Measurements from ENCODE around the gene MAGEC3. TPM values are rescaled to one million over a fixed set of nuclear protein-coding genes. Genes with fewer than 3 reads are reported as not detected.
"Not testable (repeated sequence)": the region's sequence is repeated elsewhere in the genome, so short reads cannot be mapped to it uniquely, and the experiment has no call there.

The MAGEC3 gene
- not detected for total RNA-seq

- intact Hi-C loops (cut with DNase I) = no loop called here
- ATAC-seq (no peak), DNase-seq (ENCODE audit: low spot score) (no peak)
Measured at GRCh38 chrX:141838016-141838415, at the start of gene MAGEC3. Gene MAGEC3 (plus strand): TSS chrX:141838316. CDS start chrX:141838316, 0 bp downstream.

GRCh38 chrX:141791856-141792255 is 46.3 kb upstream of the MAGEC3 start:
- DNase-seq (ENCODE audit: low spot score) = no peak
- ATAC-seq = no peak
- intact Hi-C loops (cut with DNase I) = no loop called here

- ATAC-seq (no peak), DNase-seq (ENCODE audit: low spot score) (no peak)
- intact Hi-C loops (cut with DNase I) = loop anchor here (5.0 kb wide), 1 partner anchor 481 kb away; no protein-coding TSS in a partner anchor
Measured at GRCh38 chrX:141811438-141811837, 26.7 kb upstream of the MAGEC3 start.

- DNase-seq (ENCODE audit: low spot score) (no peak), ATAC-seq (no peak)
- intact Hi-C loops (cut with DNase I) = loop anchor here (5.0 kb wide), 1 partner anchor 478 kb away; no protein-coding TSS in a partner anchor
Measured at GRCh38 chrX:141814213-141814857, 23.8 kb upstream of the MAGEC3 start.

GRCh38 chrX:141815904-141816303 is 22.2 kb upstream of the MAGEC3 start:
- no peak for DNase-seq (ENCODE audit: low spot score)
- intact Hi-C loops (cut with DNase I) = no loop called here
- no peak for ATAC-seq

GRCh38 chrX:141832247-141832646 is 5.9 kb upstream of the MAGEC3 start:
- intact Hi-C loops (cut with DNase I) = no loop called here
- no peak for DNase-seq (ENCODE audit: low spot score)
- ATAC-seq = no peak

GRCh38 chrX:141839856-141840255 is 1.7 kb downstream of the MAGEC3 start:
- DNase-seq (ENCODE audit: low spot score) (no peak), ATAC-seq (no peak)
- intact Hi-C loops (cut with DNase I) = no loop called here

- DNase-seq (ENCODE audit: low spot score) = no peak
- no peak for ATAC-seq
- intact Hi-C loops (cut with DNase I) = no loop called here
Measured at GRCh38 chrX:141857479-141857878, 19.4 kb downstream of the MAGEC3 start.

GRCh38 chrX:141879616-141880015 is 41.5 kb downstream of the MAGEC3 start:
- ATAC-seq (no peak), DNase-seq (ENCODE audit: low spot score) (no peak)
- intact Hi-C loops (cut with DNase I) = no loop called here

- intact Hi-C loops (cut with DNase I); DNase-seq (ENCODE audit: low spot score); ATAC-seq: not testable (repeated sequence)
Measured at GRCh38 chrX:141888811-141889210, 50.7 kb downstream of the MAGEC3 start.

- intact Hi-C loops (cut with DNase I) = no loop called here
- DNase-seq (ENCODE audit: low spot score) (no peak), ATAC-seq (no peak)
Measured at GRCh38 chrX:141894733-141895132, 56.6 kb downstream of the MAGEC3 start.

- no peak for ATAC-seq
- intact Hi-C loops (cut with DNase I) = no loop called here
- no peak for DNase-seq (ENCODE audit: low spot score)
Measured at GRCh38 chrX:141897690-141898089, 59.6 kb downstream of the MAGEC3 start.

GRCh38 chrX:141902366-141902765 is 64.2 kb downstream of the MAGEC3 start:
- intact Hi-C loops (cut with DNase I) = no loop called here
- ATAC-seq (no peak), DNase-seq (ENCODE audit: low spot score) (no peak)

GRCh38 chrX:141903400-141904155 is 65.5 kb downstream of the MAGEC3 start, which contains the start of gene MAGEC1:
Gene MAGEC1 (plus strand): TSS chrX:141903894. CDS start chrX:141905073, 1,179 bp downstream.
- ATAC-seq (no peak), DNase-seq (ENCODE audit: low spot score) (no peak)
- intact Hi-C loops (cut with DNase I) = no loop called here

- DNase-seq (ENCODE audit: low spot score) (no peak), ATAC-seq (no peak)
- intact Hi-C loops (cut with DNase I) = no loop called here
Measured at GRCh38 chrX:141904262-141904661, 66.1 kb downstream of the MAGEC3 start.

- ATAC-seq = no peak
- no peak for DNase-seq (ENCODE audit: low spot score)
- intact Hi-C loops (cut with DNase I) = no loop called here
Measured at GRCh38 chrX:141917801-141918200, 79.7 kb downstream of the MAGEC3 start.

- DNase-seq (ENCODE audit: low spot score) (no peak), ATAC-seq (no peak)
- intact Hi-C loops (cut with DNase I) = no loop called here
Measured at GRCh38 chrX:141924293-141924692, 86.2 kb downstream of the MAGEC3 start.

GRCh38 chrX:141928432-141928831 is 90.3 kb downstream of the MAGEC3 start:
- intact Hi-C loops (cut with DNase I) = no loop called here
- ATAC-seq = no peak

GRCh38 chrX:141934059-141934641 is 96.0 kb downstream of the MAGEC3 start:
- ATAC-seq = no peak
- intact Hi-C loops (cut with DNase I) = no loop called here
- no peak for DNase-seq (ENCODE audit: low spot score)

More at GRCh38 chrX:141928432-141928831, 90.3 kb downstream of the MAGEC3 start:
- DNase-seq (ENCODE audit: low spot score) = no peak

GRCh38 chrX:141935645-141936044 is 97.5 kb downstream of the MAGEC3 start:
- ATAC-seq (no peak), DNase-seq (ENCODE audit: low spot score) (no peak)
- intact Hi-C loops (cut with DNase I) = no loop called here

All from sciatic nerve (tissue), 2 donors.